Neural cell (in vitro differentiated cells): Measurements from ENCODE around the gene WDR91. TPM values are rescaled to one million over a fixed set of nuclear protein-coding genes. Genes with fewer than 3 reads are reported as not detected.

Source experiments
- H2AFZ ChIP-seq: fragments of 200-600, 300-800 bp; sonication (generic), shearing (Covaris generic); 2 replicates; pipeline ENCODE4 v1.6.0; 2014; ENCODE audit warnings: low read depth, mild to moderate bottlenecking, antibody characterized with exemption, low read length, moderate library complexity
- H3F3A ChIP-seq: fragments of 200-600 bp; shearing (Covaris generic); 2 replicates; pipeline ENCODE4 v1.6.1; 2016; ENCODE audit warnings: mild to moderate bottlenecking, moderate library complexity, mixed read lengths, antibody characterized with exemption, low read length; ENCODE audit not compliant: insufficient read depth, poor library complexity, severe bottlenecking
- H3K27ac ChIP-seq: fragments of 200-600, 300-800 bp; sonication (generic), shearing (Covaris generic); 2 replicates; pipeline ENCODE4 v1.5.1; 2014; ENCODE audit warnings: mild to moderate bottlenecking, low read length, moderate library complexity
- H3K27me3 ChIP-seq: fragments of 300-800, 200-600 bp; sonication (generic), shearing (Covaris generic); 2 replicates; pipeline ENCODE4 v1.6.0; 2014; ENCODE audit warnings: mild to moderate bottlenecking, low read depth, low read length, moderate library complexity; ENCODE audit not compliant: insufficient read depth
- H3K36me3 ChIP-seq: fragments of 300-800, 200-600 bp; sonication (generic), shearing (Covaris generic); 2 replicates; pipeline ENCODE4 v1.5.1; 2014; ENCODE audit warnings: mild to moderate bottlenecking, antibody characterized with exemption, low read length, moderate library complexity; ENCODE audit not compliant: insufficient read depth
- H3K4me2 ChIP-seq: fragments of 300-800, 200-600 bp; sonication (generic), shearing (Covaris generic); 2 replicates; pipeline ENCODE4 v1.6.0; 2014; ENCODE audit warnings: mild to moderate bottlenecking, low read length
- H3K4me3 ChIP-seq: fragments of 300-800, 200-600 bp; sonication (generic), shearing (Covaris generic); 2 replicates; pipeline ENCODE4 v1.5.1; 2014; ENCODE audit warnings: mild to moderate bottlenecking, low read length, moderate library complexity
- H3K79me2 ChIP-seq: fragments of 200-600 bp; shearing (Covaris generic); replicated peaks from 2 replicates; pipeline ENCODE4 v1.6.0; 2014; ENCODE audit warnings: mild to moderate bottlenecking, low read length, moderate library complexity; ENCODE audit not compliant: insufficient read depth
- H3K9ac ChIP-seq: fragments of 300-800, 200-600 bp; sonication (generic), shearing (Covaris generic); 2 replicates; pipeline ENCODE4 v1.6.1; 2016; ENCODE audit warnings: mild to moderate bottlenecking, low read length, mixed read lengths
- H3K9me2 ChIP-seq: fragments of 200-600 bp; shearing (Covaris generic); 2 replicates; pipeline ENCODE4 v1.6.1; 2016; ENCODE audit warnings: mild to moderate bottlenecking, low read length, mixed read lengths; ENCODE audit not compliant: insufficient read depth
- H3K9me3 ChIP-seq: fragments of 200-600, 300-800 bp; sonication (generic), shearing (Covaris generic); 2 replicates; pipeline ENCODE4 v1.6.1; 2016; ENCODE audit warnings: mild to moderate bottlenecking, mixed run types, low read length, moderate library complexity, mixed read lengths
- H4K20me1 ChIP-seq: fragments of 200-600 bp; shearing (Covaris generic); 2 replicates; pipeline ENCODE4 v1.6.1; 2016; ENCODE audit warnings: mild to moderate bottlenecking, mixed run types; ENCODE audit not compliant: insufficient read depth
- CTCF ChIP-seq: fragments of 450-650 bp; IDR thresholded peaks from 2 replicates; pipeline ENCODE4 v1.5.1; 2014; ENCODE audit warnings: antibody characterized with exemption, mild to moderate bottlenecking, moderate library complexity; ENCODE audit not compliant: poor library complexity, severe bottlenecking
- EP300 ChIP-seq: fragments of 450-650 bp; conservative IDR thresholded peaks from 2 replicates; pipeline ENCODE4 v1.6.1; 2014; ENCODE audit warnings: antibody characterized with exemption, mild to moderate bottlenecking, moderate library complexity; ENCODE audit not compliant: poor library complexity, severe bottlenecking
- EZH2 ChIP-seq: fragments of 200-600, 300-800 bp; shearing (Covaris generic), sonication (generic); IDR thresholded peaks from 2 replicates; pipeline ENCODE4 v1.6.1; 2014; ENCODE audit warnings: antibody characterized with exemption, low read length, borderline replicate concordance, mild to moderate bottlenecking; ENCODE audit not compliant: insufficient read depth, poor library complexity, severe bottlenecking
- MXI1 ChIP-seq: fragments of 450-650 bp; conservative IDR thresholded peaks from 2 replicates; pipeline ENCODE4 v1.6.1; 2014; ENCODE audit warnings: antibody characterized with exemption, mild to moderate bottlenecking; ENCODE audit not compliant: poor library complexity, severe bottlenecking
- POLR2AphosphoS5 ChIP-seq: IDR thresholded peaks from 2 replicates; pipeline ENCODE4 v1.6.1; 2012
- RAD21 ChIP-seq: fragments of 450-650 bp; conservative IDR thresholded peaks from 2 replicates; pipeline ENCODE4 v1.6.1; 2014; ENCODE audit warnings: antibody characterized with exemption, mild to moderate bottlenecking, moderate library complexity
- SMC3 ChIP-seq: fragments of 450-650 bp; conservative IDR thresholded peaks from 2 replicates; pipeline ENCODE4 v1.6.1; 2014; ENCODE audit warnings: antibody characterized with exemption, mild to moderate bottlenecking, moderate library complexity; ENCODE audit not compliant: poor library complexity
- TAF1 ChIP-seq: IDR thresholded peaks from 2 replicates; pipeline ENCODE4 v1.6.1; 2012; ENCODE audit warnings: low read depth
- polyA plus RNA-seq: library from polyadenylated mRNA; depleted of rRNA; stranded (reverse); fragments of >200 nt; gene quantifications from 2 replicates; pipeline ENCODE4 v1.2.3, GENCODE V29; 2014
- TF ChIP-seq, protein P1 (sequence below): IDR thresholded peaks from 2 replicates; pipeline ENCODE4 v1.6.1; 2012; ENCODE audit warnings: borderline replicate concordance

Gene WDR91
- polyA plus RNA-seq, 1 donor from 2014 or later = 17.7 TPM

DNA sequence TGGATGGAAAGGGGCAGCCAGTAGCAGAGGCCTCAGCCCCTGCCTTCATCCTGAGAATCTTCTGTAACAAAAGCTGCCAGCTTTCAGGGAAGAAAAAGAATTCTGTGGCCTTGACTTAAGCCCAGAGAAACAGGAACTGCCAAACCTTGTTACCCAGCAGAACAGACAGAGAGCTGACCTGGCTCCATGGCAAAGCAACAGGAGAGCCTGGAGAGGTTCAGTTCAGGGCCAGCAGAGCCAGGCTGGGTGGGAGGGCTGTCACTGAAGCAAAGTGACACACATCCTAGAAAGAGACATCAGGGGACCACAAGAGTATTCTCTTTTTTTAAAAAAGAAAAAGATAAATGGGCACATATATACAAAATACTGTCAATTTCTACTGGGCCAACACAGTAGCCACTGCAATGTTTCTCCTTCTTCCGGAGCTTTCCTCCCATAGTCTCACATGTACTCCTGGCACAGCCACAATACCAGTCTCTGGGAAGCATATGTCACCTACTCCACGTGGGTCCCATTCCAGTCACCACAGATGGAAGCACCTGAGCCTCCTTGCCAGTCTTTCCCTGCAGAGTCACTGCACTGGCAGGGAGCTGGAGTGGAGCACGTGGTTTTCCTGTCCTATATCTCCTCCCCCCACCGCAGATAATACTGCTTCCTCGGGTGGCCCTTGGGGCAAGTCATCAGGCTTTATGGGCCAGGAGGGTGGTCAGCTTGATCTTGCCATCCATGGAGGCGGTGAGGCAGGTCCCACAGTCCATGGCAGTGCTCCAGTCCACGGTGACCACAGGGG, 25.7 kb downstream of the WDR91 start:
- H3K4me3 ChIP-seq = no peak overlapping the region
- no peaks in the 10 kb centered on the region for H3K27me3 ChIP-seq
- H3K4me2 ChIP-seq = no peak overlapping the region
- H3K79me2 ChIP-seq = no peaks in the 10 kb centered on the region
- H3K9me3 ChIP-seq = peaks cover 11% of the 10 kb centered on the region
- no peak overlapping the region for H3K9ac ChIP-seq
- TF ChIP-seq, protein P1, sequence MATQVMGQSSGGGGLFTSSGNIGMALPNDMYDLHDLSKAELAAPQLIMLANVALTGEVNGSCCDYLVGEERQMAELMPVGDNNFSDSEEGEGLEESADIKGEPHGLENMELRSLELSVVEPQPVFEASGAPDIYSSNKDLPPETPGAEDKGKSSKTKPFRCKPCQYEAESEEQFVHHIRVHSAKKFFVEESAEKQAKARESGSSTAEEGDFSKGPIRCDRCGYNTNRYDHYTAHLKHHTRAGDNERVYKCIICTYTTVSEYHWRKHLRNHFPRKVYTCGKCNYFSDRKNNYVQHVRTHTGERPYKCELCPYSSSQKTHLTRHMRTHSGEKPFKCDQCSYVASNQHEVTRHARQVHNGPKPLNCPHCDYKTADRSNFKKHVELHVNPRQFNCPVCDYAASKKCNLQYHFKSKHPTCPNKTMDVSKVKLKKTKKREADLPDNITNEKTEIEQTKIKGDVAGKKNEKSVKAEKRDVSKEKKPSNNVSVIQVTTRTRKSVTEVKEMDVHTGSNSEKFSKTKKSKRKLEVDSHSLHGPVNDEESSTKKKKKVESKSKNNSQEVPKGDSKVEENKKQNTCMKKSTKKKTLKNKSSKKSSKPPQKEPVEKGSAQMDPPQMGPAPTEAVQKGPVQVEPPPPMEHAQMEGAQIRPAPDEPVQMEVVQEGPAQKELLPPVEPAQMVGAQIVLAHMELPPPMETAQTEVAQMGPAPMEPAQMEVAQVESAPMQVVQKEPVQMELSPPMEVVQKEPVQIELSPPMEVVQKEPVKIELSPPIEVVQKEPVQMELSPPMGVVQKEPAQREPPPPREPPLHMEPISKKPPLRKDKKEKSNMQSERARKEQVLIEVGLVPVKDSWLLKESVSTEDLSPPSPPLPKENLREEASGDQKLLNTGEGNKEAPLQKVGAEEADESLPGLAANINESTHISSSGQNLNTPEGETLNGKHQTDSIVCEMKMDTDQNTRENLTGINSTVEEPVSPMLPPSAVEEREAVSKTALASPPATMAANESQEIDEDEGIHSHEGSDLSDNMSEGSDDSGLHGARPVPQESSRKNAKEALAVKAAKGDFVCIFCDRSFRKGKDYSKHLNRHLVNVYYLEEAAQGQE = no peak
- no peak for TF ChIP-seq MXI1
- no peak for TF ChIP-seq RAD21
- TF ChIP-seq EP300 = no peak
- no peak for TF ChIP-seq EZH2
- no peak for TF ChIP-seq TAF1
- TF ChIP-seq SMC3 = no peak
- no peak for TF ChIP-seq POLR2AphosphoS5
- TF ChIP-seq CTCF = no peak
- no peaks in the 10 kb centered on the region for H3F3A ChIP-seq
- H4K20me1 ChIP-seq = no peaks in the 10 kb centered on the region
- H3K9me2 ChIP-seq = no peaks in the 10 kb centered on the region
- no peak overlapping the region for H2AFZ ChIP-seq
- peaks cover 17% of the 10 kb centered on the region for H3K36me3 ChIP-seq
- no peak overlapping the region for H3K27ac ChIP-seq

- TF ChIP-seq MXI1 = no peak
- no peak for TF ChIP-seq CTCF
- peaks cover 17% of the 10 kb centered on the region for H3K36me3 ChIP-seq
- no peak overlapping the region for H3K27ac ChIP-seq
- no peak overlapping the region for H3K4me2 ChIP-seq
- H4K20me1 ChIP-seq = no peaks in the 10 kb centered on the region
- H3K79me2 ChIP-seq = no peaks in the 10 kb centered on the region
- H3K9me3 ChIP-seq = peaks cover 11% of the 10 kb centered on the region
- H3K27me3 ChIP-seq = no peaks in the 10 kb centered on the region
- H3K9ac ChIP-seq = no peak overlapping the region
- H2AFZ ChIP-seq = no peak overlapping the region
- H3F3A ChIP-seq = no peaks in the 10 kb centered on the region
- no peaks in the 10 kb centered on the region for H3K9me2 ChIP-seq
- no peak overlapping the region for H3K4me3 ChIP-seq
Measured at GRCh38 chr7:135184254-135184841, 27.0 kb downstream of the WDR91 start.
